Ishikawa (cell line): Measurements from ENCODE around the gene PLPPR1.

ENCODE experiments used
- EGR1 ChIP-seq: IDR thresholded peaks from 2 replicates; pipeline ENCODE4 v1.6.1; 2012
- EP300 ChIP-seq: IDR thresholded peaks from 2 replicates; pipeline ENCODE4 v1.6.1; 2012; ENCODE audit warnings: borderline replicate concordance
- TF ChIP-seq, protein P1 (sequence below): IDR thresholded peaks from 2 replicates; pipeline ENCODE4 v1.6.1; 2012; ENCODE audit warnings: low read depth, mild to moderate bottlenecking

GRCh38 chr9:101162231-101162630, 133.7 kb downstream of the PLPPR1 start:
- TF ChIP-seq, protein P1, sequence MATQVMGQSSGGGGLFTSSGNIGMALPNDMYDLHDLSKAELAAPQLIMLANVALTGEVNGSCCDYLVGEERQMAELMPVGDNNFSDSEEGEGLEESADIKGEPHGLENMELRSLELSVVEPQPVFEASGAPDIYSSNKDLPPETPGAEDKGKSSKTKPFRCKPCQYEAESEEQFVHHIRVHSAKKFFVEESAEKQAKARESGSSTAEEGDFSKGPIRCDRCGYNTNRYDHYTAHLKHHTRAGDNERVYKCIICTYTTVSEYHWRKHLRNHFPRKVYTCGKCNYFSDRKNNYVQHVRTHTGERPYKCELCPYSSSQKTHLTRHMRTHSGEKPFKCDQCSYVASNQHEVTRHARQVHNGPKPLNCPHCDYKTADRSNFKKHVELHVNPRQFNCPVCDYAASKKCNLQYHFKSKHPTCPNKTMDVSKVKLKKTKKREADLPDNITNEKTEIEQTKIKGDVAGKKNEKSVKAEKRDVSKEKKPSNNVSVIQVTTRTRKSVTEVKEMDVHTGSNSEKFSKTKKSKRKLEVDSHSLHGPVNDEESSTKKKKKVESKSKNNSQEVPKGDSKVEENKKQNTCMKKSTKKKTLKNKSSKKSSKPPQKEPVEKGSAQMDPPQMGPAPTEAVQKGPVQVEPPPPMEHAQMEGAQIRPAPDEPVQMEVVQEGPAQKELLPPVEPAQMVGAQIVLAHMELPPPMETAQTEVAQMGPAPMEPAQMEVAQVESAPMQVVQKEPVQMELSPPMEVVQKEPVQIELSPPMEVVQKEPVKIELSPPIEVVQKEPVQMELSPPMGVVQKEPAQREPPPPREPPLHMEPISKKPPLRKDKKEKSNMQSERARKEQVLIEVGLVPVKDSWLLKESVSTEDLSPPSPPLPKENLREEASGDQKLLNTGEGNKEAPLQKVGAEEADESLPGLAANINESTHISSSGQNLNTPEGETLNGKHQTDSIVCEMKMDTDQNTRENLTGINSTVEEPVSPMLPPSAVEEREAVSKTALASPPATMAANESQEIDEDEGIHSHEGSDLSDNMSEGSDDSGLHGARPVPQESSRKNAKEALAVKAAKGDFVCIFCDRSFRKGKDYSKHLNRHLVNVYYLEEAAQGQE: no peak
- TF ChIP-seq EGR1 (no peak), EP300 (no peak)
